Prostate gland (tissue), 2 donors: ENCODE measurements around the gene ZNF195. TPM values are rescaled to one million over a fixed set of nuclear protein-coding genes. Genes with fewer than 3 reads are reported as not detected.
"Not testable (repeated sequence)": the region's sequence is repeated elsewhere in the genome, so short reads cannot be mapped to it uniquely, and the experiment has no call there.

Source experiments
- DNase-seq: peaks from one replicate; pipeline ENCODE4 v3.0.0-alpha.2; 2019; ENCODE audit warnings: low spot score
- H3K27ac ChIP-seq, 2 donors: fragments of 200-600 bp; sonication (generic); 2 replicates each; pipeline ENCODE4 v1.5.1; 2017 to 2019
- H3K27me3 ChIP-seq: fragments of 200-600 bp; sonication (generic); replicated peaks from 2 replicates; pipeline ENCODE4 v1.5.1; 2019; ENCODE audit not compliant: insufficient read depth
- H3K36me3 ChIP-seq, 2 donors: fragments of 200-600 bp; sonication (generic); 1 replicate in 1 of 2; 2 replicates in 1 of 2; pipeline versions ENCODE4 v1.5.1 to v1.8.1; 2017 to 2019
- H3K4me1 ChIP-seq: fragments of 200-600 bp; sonication (generic); replicated peaks from 2 replicates; pipeline ENCODE4 v1.5.1; 2019
- H3K4me3 ChIP-seq, 2 donors: fragments of 200-600 bp; sonication (generic); 2 replicates each; pipeline ENCODE4 v1.5.1; 2017 to 2019
- H3K9me3 ChIP-seq: fragments of 200-600 bp; sonication (generic); 2 replicates; pipeline ENCODE4 v1.5.1; 2017
- POLR2A ChIP-seq: fragments of 450-650 bp; IDR thresholded peaks from one replicate; pipeline ENCODE4 v1.6.1; 2016; ENCODE audit warnings: antibody characterized with exemption, mild to moderate bottlenecking
- POLR2AphosphoS5 ChIP-seq: sonication (generic); formaldehyde crosslinking; IDR thresholded peaks from one replicate; pipeline ENCODE4 v1.6.1; 2017; ENCODE audit warnings: antibody characterized with exemption
- WGBS: methylation state at CpG from one replicate; pipeline ENCODE4 v1.1.5; 2018; 5-methylcytosine and 5-hydroxymethylcytosine counted together
- intact Hi-C: fragments of 100-400 bp; cut with DNase I; formaldehyde crosslinking; loops from one replicate; pipeline ENCODE4 v1.14.2; 2022
- total RNA-seq, 2 donors: library from RNA; depleted of rRNA; stranded (reverse); fragments of >200 nt; gene quantifications; one replicate each; pipeline ENCODE4 v1.1.0, GENCODE V29; 2016
- TF ChIP-seq, protein P1 (sequence below), 4 experiments: fragments of 200-600 bp in 2 of 4; fragments of 450-650 bp in 2 of 4; sonication (generic) in 2 of 4; IDR thresholded peaks; 1 replicate in 3 of 4; 2 replicates in 1 of 4; pipeline ENCODE4 v1.5.1; 2016 to 2019; ENCODE audit warnings: antibody characterized with exemption in 4 of 4, mild to moderate bottlenecking in 2 of 4, moderate library complexity in 2 of 4

Gene ZNF195
- total RNA-seq, 2 donors from 2014 or later: 29.6 to 33.2 TPM

- H3K36me3 ChIP-seq, H3K4me1 ChIP-seq, intact Hi-C loops, H3K27ac ChIP-seq, H3K27me3 ChIP-seq, H3K4me3 ChIP-seq, DNase-seq, H3K9me3 ChIP-seq: not testable (repeated sequence)
- TF ChIP-seq, protein P1, sequence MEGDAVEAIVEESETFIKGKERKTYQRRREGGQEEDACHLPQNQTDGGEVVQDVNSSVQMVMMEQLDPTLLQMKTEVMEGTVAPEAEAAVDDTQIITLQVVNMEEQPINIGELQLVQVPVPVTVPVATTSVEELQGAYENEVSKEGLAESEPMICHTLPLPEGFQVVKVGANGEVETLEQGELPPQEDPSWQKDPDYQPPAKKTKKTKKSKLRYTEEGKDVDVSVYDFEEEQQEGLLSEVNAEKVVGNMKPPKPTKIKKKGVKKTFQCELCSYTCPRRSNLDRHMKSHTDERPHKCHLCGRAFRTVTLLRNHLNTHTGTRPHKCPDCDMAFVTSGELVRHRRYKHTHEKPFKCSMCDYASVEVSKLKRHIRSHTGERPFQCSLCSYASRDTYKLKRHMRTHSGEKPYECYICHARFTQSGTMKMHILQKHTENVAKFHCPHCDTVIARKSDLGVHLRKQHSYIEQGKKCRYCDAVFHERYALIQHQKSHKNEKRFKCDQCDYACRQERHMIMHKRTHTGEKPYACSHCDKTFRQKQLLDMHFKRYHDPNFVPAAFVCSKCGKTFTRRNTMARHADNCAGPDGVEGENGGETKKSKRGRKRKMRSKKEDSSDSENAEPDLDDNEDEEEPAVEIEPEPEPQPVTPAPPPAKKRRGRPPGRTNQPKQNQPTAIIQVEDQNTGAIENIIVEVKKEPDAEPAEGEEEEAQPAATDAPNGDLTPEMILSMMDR (IDR thresholded peaks at IDR 0.05): peak in 3 of 4 experiments; percentile 34 to 56 (median 52)
- WGBS: 57% methylated on average over 4 of the region's 4 CpGs
These were observed 38.1 kb upstream of the ZNF195 start for GRCh38 chr11:3417047-3417446.

DNA sequence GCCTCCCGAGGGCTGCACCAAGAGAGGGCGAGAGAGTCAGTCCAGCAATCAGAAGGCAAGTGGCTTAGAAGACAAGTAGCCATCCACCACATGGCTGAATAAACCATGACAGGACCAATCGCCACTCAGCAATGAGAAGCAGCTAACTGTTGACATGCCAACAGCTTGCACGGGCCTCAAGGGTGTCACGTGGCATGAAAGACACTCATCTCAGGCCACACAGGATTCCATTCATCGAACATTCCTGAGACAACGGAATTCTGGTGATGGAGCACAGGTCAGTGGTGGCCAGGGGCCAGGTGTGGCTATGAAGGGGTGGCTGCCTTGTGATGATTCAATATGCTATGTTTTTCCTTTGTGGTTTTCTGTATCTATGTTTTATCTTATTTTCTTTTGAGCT is 36.4 kb upstream of the ZNF195 start:
- DNase-seq, intact Hi-C loops, H3K27me3 ChIP-seq, H3K9me3 ChIP-seq, H3K36me3 ChIP-seq, H3K27ac ChIP-seq, H3K4me3 ChIP-seq, H3K4me1 ChIP-seq: not testable (repeated sequence)
- WGBS: 85% methylated on average over 7 of the region's 7 CpGs

- H3K27ac ChIP-seq, H3K4me1 ChIP-seq, H3K27me3 ChIP-seq, H3K36me3 ChIP-seq, H3K4me3 ChIP-seq, H3K9me3 ChIP-seq, DNase-seq, intact Hi-C loops: not testable (repeated sequence)
- WGBS: 85% methylated on average over 24 of the region's 24 CpGs
These were observed 34.7 kb upstream of the ZNF195 start for GRCh38 chr11:3413666-3414065.

DNA sequence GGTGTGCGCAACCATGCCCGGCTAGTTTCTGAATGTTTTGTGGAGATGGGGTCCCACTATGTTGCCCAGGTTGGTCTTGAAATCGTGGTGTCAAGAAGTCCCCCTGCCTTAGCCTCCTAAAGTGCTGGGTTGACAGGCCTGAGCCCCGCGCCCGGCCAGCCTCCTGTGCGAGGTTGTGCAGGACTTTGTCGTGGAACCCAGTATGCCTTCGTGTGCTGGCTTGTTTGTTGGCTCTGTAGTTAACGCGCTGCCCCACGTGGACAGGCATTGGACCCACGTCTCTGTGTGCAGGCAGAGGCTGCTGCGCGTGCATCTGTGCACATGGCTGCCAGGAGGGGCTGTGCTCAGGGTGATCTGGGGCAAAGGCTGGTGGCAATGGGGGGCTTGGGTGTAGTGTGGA is 33.9 kb upstream of the ZNF195 start:
- TF ChIP-seq POLR2A (no peak), POLR2AphosphoS5 (no peak)
- TF ChIP-seq, protein P1 (IDR thresholded peaks at IDR 0.05): no peak
- no peak for DNase-seq
- Histone ChIP-seq H3K27ac (no peak overlapping the region), H3K27me3 (no peaks in the 10 kb centered on the region), H3K36me3 (no peaks in the 10 kb centered on the region), H3K4me1 (no peaks in the 10 kb centered on the region), H3K9me3 (no peaks in the 10 kb centered on the region), H3K4me3 (no peak overlapping the region)
- 65% methylated on average over 13 of the region's 15 CpGs for WGBS
- intact Hi-C loops: no loop called here

DNA sequence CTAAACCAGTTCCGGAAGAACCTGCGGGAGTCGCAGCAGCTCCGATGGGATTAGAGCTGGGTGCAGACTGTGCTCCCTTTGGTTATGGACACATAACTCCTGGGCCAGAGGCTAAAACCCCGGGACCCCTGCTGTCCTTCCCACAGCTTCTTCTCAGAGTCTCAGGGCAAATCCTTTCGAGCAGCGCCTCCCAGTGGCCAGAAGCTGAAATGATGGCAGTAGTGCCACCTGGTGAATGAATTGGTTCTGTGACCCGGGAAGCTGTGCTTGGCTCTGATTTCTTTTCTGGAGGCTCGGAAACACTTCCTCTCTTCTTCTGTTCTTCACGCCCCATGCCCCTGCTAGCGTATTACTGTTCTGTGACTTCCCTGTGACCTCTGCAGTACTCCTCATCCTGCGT is 29.8 kb upstream of the ZNF195 start:
- H3K27me3 ChIP-seq, H3K4me3 ChIP-seq, H3K27ac ChIP-seq, H3K36me3 ChIP-seq, H3K4me1 ChIP-seq, H3K9me3 ChIP-seq: not testable (repeated sequence)
- 24% methylated on average over 12 of the region's 12 CpGs for WGBS
- DNase-seq: peak; percentile 62
- TF ChIP-seq POLR2AphosphoS5: peak; percentile 15
- TF ChIP-seq, protein P1 (IDR thresholded peaks at IDR 0.05): peak; percentile 28 to 86 (median 77)
- intact Hi-C loops: loop anchor here (10.0 kb wide), 1 partner anchor 64 kb away; no protein-coding TSS in a partner anchor

DNA sequence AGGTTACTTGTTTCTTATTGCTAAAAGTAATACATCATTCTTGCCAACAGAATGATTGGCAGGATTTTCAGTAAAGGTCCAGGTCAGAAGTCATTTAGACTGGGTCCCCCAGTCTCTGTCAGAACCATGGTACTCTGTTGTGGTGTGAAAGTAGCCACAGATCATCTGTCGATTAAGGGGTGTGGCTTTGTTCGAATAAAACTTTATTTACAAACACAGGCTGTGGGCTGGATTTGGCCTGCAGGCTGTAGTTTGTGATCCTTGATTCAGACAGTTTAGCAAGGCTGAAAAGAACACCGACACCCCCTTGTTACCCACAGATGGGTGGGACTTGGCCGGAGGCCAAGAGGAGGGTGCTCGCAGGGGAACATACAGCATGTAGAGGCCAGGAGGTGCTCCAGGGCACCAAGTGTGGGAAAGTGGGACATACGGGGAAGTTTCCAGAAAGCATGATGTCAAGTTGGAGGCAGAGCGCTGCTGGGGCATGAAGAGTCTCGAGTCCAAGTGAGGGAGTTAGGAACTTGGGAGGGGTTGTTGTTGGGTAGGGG is 29.2 kb upstream of the ZNF195 start:
- not testable (repeated sequence) for H3K27ac ChIP-seq, H3K9me3 ChIP-seq, DNase-seq, H3K4me1 ChIP-seq, H3K27me3 ChIP-seq, H3K36me3 ChIP-seq, H3K4me3 ChIP-seq
- intact Hi-C loops: loop anchor here (10.0 kb wide), 1 partner anchor 63 kb away; no protein-coding TSS in a partner anchor
- 64% methylated on average over 8 of the region's 8 CpGs for WGBS

- 72% methylated on average over 9 of the region's 9 CpGs for WGBS
These were observed 28.0 kb upstream of the ZNF195 start for GRCh38 chr11:3406937-3407336.

DNA sequence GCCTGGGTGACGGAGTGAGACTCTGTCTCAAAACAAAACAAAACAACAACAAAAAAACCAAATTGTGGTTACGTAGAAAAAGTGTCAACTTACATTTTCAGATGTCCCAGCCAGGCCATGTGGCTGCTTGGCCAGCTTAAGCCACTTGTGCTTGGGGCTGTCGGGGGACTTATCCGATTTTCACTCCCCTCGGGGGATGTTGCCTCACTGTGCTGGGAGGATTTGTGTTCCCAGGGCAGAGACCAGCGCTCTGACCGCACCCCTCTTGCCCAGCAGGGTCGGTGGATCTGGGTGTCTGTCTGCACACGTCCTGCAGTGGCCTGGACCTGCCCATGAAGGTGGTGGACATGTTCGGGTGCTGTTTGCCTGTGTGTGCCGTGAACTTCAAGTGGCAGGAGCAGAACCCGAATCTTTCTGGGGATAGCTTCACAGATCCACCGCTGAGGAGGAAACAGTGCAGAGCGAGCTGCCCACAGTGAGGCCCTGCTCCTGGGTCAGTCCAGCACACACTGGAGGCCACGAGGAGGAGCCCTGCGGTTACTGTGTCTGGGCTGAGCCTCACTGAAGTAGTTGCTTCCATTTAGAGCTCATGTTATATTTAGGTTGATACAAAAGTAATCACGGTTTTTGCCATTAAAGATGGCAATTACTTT is 27.4 kb upstream of the ZNF195 start:
- 77% methylated on average over 15 of the region's 17 CpGs for WGBS
- H3K27ac ChIP-seq, H3K9me3 ChIP-seq, H3K4me3 ChIP-seq, DNase-seq, H3K4me1 ChIP-seq, H3K27me3 ChIP-seq, H3K36me3 ChIP-seq: not testable (repeated sequence)
- intact Hi-C loops: loop anchor here (10.0 kb wide), 1 partner anchor 62 kb away; no protein-coding TSS in a partner anchor

More at GRCh38 chr11:3406937-3407336, 28.0 kb upstream of the ZNF195 start:
- intact Hi-C loops: loop anchor here (10.0 kb wide), 1 partner anchor 62 kb away; no protein-coding TSS in a partner anchor
- not testable (repeated sequence) for H3K36me3 ChIP-seq, H3K4me1 ChIP-seq, H3K27ac ChIP-seq, H3K9me3 ChIP-seq, DNase-seq, H3K27me3 ChIP-seq, H3K4me3 ChIP-seq

GRCh38 chr11:3404076-3404925 is 25.4 kb upstream of the ZNF195 start:
- DNase-seq, H3K27ac ChIP-seq, H3K9me3 ChIP-seq, H3K4me3 ChIP-seq, H3K4me1 ChIP-seq, H3K36me3 ChIP-seq, H3K27me3 ChIP-seq: not testable (repeated sequence)
- intact Hi-C loops: loop anchor here (10.0 kb wide), 1 partner anchor 60 kb away; no protein-coding TSS in a partner anchor
- WGBS: 67% methylated on average over 20 of the region's 22 CpGs
